ENCODE results near the gene ITIH5. TPM values are rescaled to one million over a fixed set of nuclear protein-coding genes. Genes with fewer than 3 reads are reported as not detected.

ITIH5 gene
- total and polyA plus RNA-seq, 2 of the 8 experiments (the other 6 are each of a cell fraction or from before 2014, with no cell fraction given), result 5.8 to 7.6 TPM

- DNase-seq (ENCODE audit: low read depth in 1 of 2, low spot score in 2 of 2), result no peak
- FAIRE-seq, result no peak
- Histone ChIP-seq H3K14ac (ENCODE audit: insufficient read length) (no peak overlapping the region), H3K56ac (replicated peaks; ENCODE audit: insufficient read length, low read depth, low read length) (no peak overlapping the region), H3K4me2 (ENCODE audit: insufficient read depth in 1 of 2, low read depth in 2 of 2, low read length in 2 of 2) (no peak overlapping the region), H2BK15ac (ENCODE audit: low read length) (no peak overlapping the region), H2BK120ac (replicated peaks; ENCODE audit: low read depth, low read length) (no peak overlapping the region), H3K27me3 (replicated peaks in 1 of 4; ENCODE audit: control insufficient read depth in 3 of 4, extremely low read depth in 1 of 4, insufficient read depth in 3 of 4, low read length in 3 of 4) (no peaks in the 10 kb centered on the region), H3K23ac (ENCODE audit: insufficient read length) (no peak overlapping the region), H2AK5ac (ENCODE audit: low read depth, low read length) (no peak overlapping the region), H2BK20ac (ENCODE audit: low read length) (no peak overlapping the region), H3K27ac (ENCODE audit: low read depth, low read length) (no peak overlapping the region), H3K9me3 (ENCODE audit: insufficient read depth in 2 of 2, low read depth in 1 of 2, low read length in 1 of 2) (no peaks in the 10 kb centered on the region), H3K4me1 (replicated peaks in 1 of 4; ENCODE audit: control insufficient read depth in 3 of 4, insufficient read depth in 4 of 4, low read length in 3 of 4) (0 out of 7 replicates have a peak, but pooled peaks cover 0 to 3% (median 0%) of the 10 kb centered on the region in 4 experiments), H3K9ac (replicated peaks in 1 of 4; ENCODE audit: extremely low read depth in 1 of 4, low read depth in 3 of 4, low read length in 3 of 4) (no peak overlapping the region), H4K8ac (ENCODE audit: extremely low read depth, insufficient read depth, low read length) (no peak overlapping the region), H4K5ac (ENCODE audit: insufficient read length, low read depth, low read length) (no peak overlapping the region), H3K18ac (ENCODE audit: extremely low read depth, low read length) (no peak overlapping the region), H3K4ac (replicated peaks; ENCODE audit: insufficient read length, low read depth, low read length) (no peak overlapping the region), H2BK5ac (ENCODE audit: low read depth, low read length) (no peak overlapping the region), H3K36me3 (ENCODE audit: control insufficient read depth in 2 of 4, insufficient read depth in 4 of 4, low read length in 3 of 4) (no peaks in the 10 kb centered on the region), H3K23me2 (ENCODE audit: low read depth, low read length) (no peaks in the 10 kb centered on the region), H3K4me3 (ENCODE audit: extremely low read depth in 1 of 4, insufficient read depth in 2 of 4, low read depth in 3 of 4, low read length in 4 of 4) (no peak overlapping the region), H2AFZ (ENCODE audit: low read length) (no peak overlapping the region), H4K20me1 (replicated peaks in 1 of 2; ENCODE audit: control insufficient read depth in 1 of 2, insufficient read depth in 2 of 2, low read length in 2 of 2) (no peaks in the 10 kb centered on the region), H4K91ac (replicated peaks; ENCODE audit: insufficient read length, low read length) (no peak overlapping the region), H2BK12ac (ENCODE audit: low read depth, low read length) (no peak overlapping the region), H3K79me1 (ENCODE audit: low read depth, low read length) (no peaks in the 10 kb centered on the region), H3K79me2 (ENCODE audit: control insufficient read depth in 1 of 2, insufficient read depth in 2 of 2, low read length in 2 of 2) (no peaks in the 10 kb centered on the region)
- WGBS, 2 experiments (ENCODE audit: extremely low coverage in 1 of 2, insufficient coverage in 1 of 2, insufficient read length in 1 of 2, insufficient replicate concordance in 2 of 2, low coverage in 1 of 2, low lambda C conversion rate in 2 of 2, missing lambda C conversion rate in 1 of 2), result 78% methylated on average over 7 of the region's 7 CpGs; no CpG with 5 or more reads in 1 of the 2 experiments
- CTCF ChIA-PET (ENCODE audit: partially characterized antibody), result interaction anchor here (0.6 to 5.5 kb wide), 11 partner anchors 8 to 1942 kb away, joined by 3 to 70 read pairs (median 4); no protein-coding TSS in a partner anchor
- POLR2A ChIA-PET (ENCODE audit: partially characterized antibody), result interaction anchor here (0.7 kb wide), 1 partner anchor 894 kb away, joined by 3 read pairs; no protein-coding TSS in a partner anchor
- TF ChIP-seq HDAC6 (IDR thresholded peaks at IDR 0.05; ENCODE audit: low read depth, low read length) (no peak), TBP (IDR thresholded peaks at IDR 0.05; ENCODE audit: low read depth, low read length) (no peak), CHD2 (IDR thresholded peaks at IDR 0.05; ENCODE audit: low read length) (no peak), CTBP2 (IDR thresholded peaks at IDR 0.05; ENCODE audit: borderline replicate concordance, insufficient read depth, insufficient read length, low read length) (no peak), JUND (IDR thresholded peaks at IDR 0.05; ENCODE audit: low read length) (no peak), CBX8 (IDR thresholded peaks at IDR 0.05; ENCODE audit: borderline replicate concordance, low read depth, low read length) (no peak), YY1 (IDR thresholded peaks at IDR 0.05; ENCODE audit: low read depth, low read length) (no peak)
Measured at GRCh38 chr10:7533657-7534479, 132.9 kb downstream of the ITIH5 start.

All from H1 (cell line).